Measurements from ENCODE around the gene SOX12. TPM values are rescaled to one million over a fixed set of nuclear protein-coding genes. Genes with fewer than 3 reads are reported as not detected.
A peak's percentile ranks its signal among the peaks of the same experiment; 100 is the strongest.

SOX12 gene
- 11.0 and 11.2 TPM in 2 replicates for total RNA-seq

DNA sequence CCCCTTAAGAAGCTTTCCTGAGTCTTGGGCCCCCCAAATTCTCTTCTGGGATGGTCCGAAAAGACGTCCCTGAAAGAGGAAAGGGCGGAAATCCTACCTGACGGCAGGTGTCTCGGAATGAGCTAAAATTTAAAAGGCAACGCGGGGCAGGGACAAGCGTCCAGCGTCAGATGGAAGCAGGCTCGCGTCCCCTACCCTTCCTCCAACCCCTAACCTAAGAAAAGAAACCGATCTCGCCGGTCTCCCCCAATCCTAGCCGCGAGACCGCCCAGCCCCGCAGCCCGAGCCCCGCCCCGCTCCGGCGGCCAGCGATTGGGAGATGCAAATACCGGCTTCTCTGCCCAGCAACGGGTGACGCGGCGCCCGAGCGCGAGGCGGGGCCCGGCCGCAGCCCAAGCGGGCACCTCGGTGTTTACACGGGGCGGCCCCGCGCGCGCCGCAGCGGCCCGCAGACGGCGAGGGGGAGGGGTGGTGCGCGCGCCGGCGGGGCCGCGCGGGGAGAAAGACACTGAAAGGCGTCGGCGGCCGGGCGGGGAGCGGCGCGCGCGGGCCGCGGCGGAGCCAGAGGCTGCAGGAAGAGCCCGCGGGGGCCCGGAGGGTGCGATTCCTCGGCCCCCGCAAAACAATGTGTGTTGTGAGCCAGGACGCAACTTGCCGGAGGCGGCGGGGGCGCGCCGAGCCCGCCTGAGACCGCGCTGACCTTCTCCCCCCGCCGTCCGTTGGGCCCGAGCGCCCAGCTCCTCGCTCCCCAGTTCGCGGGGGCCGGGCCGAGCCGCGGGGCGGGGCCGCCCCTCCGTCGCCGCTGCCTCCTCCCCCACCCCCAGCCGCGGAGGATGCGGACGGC is at the start of gene SOX12:
Gene SOX12 (plus strand): TSS at position 508 of the 844 bp plus-strand sequence. CDS start 373 bp downstream, outside the sequence.
- DNase-seq: peak; percentile 100
- Mint-ChIP-seq H3K27me3 (peaks cover 6% of the 10 kb centered on the region), H3K9me3 (no peaks in the 10 kb centered on the region), H3K4me1 (peaks cover 20% of the 10 kb centered on the region), H3K27ac (peak within 1 kb of the TSS; percentile 92), H3K36me3 (ENCODE audit: low read depth) (peaks cover 2% of the 10 kb centered on the region), H3K4me3 (peak within 1 kb of the TSS; percentile 91)
- intact Hi-C loops (cut with micrococcal nuclease): loop anchor here (1.0 to 2.0 kb wide), 5 partner anchors 14 to 88 kb away; partner anchors contain the start of genes TRIB3 and ZCCHC3

DNA sequence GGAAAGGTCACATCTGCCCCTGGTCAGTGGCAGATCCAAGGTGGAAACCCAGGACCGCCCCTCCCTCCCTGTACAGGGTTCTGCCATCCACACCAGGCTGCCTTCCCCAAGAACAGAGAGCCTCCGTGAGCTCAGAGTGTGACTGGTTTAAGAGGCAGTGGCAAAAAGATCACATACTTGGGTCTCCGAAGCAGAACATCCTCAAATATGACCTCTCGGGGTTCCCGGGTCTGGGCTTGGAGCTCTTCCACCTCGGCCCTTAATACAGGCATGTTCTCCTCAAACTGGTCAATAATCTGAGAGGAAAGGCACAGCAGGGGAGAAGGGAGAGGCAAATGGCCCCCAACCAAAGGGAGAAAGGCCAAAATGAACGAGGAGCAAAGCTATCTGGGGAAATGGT is 49.6 kb upstream of the SOX12 start:
- no peak overlapping the region for H3K4me3 Mint-ChIP-seq
- no peaks in the 10 kb centered on the region for H3K4me1 Mint-ChIP-seq

DNA sequence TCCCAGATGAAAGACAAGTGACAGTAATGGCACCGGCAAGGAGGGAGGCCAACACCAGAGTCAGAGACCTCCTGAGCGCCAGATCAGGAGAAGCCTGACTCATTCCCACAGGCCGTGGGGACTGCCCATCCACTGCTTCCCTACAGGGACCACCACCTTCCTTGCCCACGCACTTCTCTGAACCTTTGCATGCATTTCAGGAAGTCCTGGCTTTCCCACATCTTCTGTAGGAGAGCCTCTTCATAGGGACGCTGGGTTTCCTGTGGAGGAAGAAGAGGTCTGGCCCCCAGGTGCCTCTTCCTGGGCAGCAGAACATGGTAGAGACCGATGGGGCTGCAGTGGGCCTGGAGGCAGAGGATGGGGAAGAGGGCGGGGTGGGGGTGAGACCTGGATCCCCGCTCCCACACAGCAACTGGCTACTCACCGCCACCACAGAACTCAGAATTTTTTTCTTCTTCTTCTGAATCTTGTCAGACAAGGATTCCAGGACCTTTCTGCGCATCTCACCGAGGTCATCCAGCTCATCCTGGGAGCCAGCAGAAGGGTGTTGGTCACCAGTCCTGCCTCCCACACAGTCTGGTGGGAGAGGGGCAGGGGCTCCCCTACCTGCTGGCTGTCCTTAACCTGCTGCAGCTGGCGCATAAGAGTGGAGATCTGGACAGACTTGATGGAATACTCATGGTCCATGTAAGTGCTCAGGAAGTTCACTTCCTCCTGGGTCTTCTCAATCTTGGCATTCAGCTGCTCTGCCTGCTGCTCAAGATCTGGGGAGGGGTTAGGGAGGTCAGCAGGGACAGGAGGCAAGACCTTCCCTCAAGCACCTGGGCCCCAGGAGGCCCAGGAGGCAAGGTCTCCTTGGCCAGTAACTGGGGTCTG is 48.5 kb upstream of the SOX12 start:
- no peaks in the 10 kb centered on the region for H3K9me3 Mint-ChIP-seq
- H3K36me3 Mint-ChIP-seq (ENCODE audit: low read depth): peaks cover 12% of the 10 kb centered on the region
- no peaks in the 10 kb centered on the region for H3K27me3 Mint-ChIP-seq
- no peaks in the 10 kb centered on the region for H3K4me1 Mint-ChIP-seq
- DNase-seq: no peak
- H3K27ac Mint-ChIP-seq: no peak overlapping the region
- H3K4me3 Mint-ChIP-seq: no peak overlapping the region
- intact Hi-C loops (cut with micrococcal nuclease): no loop called here

More for the DNA sequence above, 49.6 kb upstream of the SOX12 start:
- no peaks in the 10 kb centered on the region for H3K9me3 Mint-ChIP-seq
- peaks cover 12% of the 10 kb centered on the region for H3K36me3 Mint-ChIP-seq (ENCODE audit: low read depth)
- intact Hi-C loops (cut with micrococcal nuclease): no loop called here
- no peaks in the 10 kb centered on the region for H3K27me3 Mint-ChIP-seq
- no peak overlapping the region for H3K27ac Mint-ChIP-seq
- no peak for DNase-seq

DNA sequence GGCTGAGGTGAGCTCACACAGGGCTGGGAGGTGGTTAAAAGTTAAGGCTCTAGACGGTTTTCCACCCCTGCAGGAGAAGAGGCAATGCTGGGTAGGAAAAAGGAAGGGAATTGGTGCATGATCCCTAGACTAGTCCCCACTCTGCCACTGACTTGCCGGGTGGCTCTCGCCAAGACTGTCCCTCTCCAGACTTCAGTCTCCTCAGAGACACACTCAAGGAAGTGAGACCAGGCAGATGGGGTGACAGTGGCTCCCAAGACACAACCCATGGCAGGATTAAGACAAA is 47.9 kb upstream of the SOX12 start:
- H3K4me3 Mint-ChIP-seq: no peak overlapping the region

DNA sequence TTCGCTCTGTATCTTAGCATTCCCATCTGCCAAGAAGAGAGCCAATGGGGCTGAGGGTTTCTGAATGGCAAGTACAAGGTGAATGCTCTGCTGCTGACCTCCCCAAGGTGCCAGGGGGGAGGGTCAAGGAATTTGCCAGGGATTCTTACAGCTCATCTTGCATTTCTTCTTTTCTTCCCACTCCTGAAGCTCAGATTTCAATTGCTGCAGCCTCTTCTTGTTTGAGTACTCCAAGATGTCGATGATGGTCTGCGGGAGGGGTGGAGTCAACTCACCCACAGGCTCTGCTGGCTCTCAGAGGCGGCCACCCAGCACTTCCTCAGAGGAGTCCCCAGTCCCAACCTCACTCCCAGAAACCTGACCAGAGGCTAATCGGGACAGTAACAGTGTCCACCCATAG is 47.2 kb upstream of the SOX12 start:
- DNase-seq: no peak
- Mint-ChIP-seq H3K36me3 (ENCODE audit: low read depth) (peaks cover 12% of the 10 kb centered on the region), H3K27me3 (no peaks in the 10 kb centered on the region), H3K27ac (no peak overlapping the region), H3K4me3 (no peak overlapping the region), H3K9me3 (no peaks in the 10 kb centered on the region), H3K4me1 (no peaks in the 10 kb centered on the region)
- intact Hi-C loops (cut with micrococcal nuclease): no loop called here

More for the DNA sequence above, 47.9 kb upstream of the SOX12 start:
- intact Hi-C loops (cut with micrococcal nuclease): no loop called here
- Mint-ChIP-seq H3K36me3 (ENCODE audit: low read depth) (peaks cover 12% of the 10 kb centered on the region), H3K27me3 (no peaks in the 10 kb centered on the region), H3K27ac (no peak overlapping the region), H3K9me3 (no peaks in the 10 kb centered on the region), H3K4me1 (no peaks in the 10 kb centered on the region)
- no peak for DNase-seq

DNA sequence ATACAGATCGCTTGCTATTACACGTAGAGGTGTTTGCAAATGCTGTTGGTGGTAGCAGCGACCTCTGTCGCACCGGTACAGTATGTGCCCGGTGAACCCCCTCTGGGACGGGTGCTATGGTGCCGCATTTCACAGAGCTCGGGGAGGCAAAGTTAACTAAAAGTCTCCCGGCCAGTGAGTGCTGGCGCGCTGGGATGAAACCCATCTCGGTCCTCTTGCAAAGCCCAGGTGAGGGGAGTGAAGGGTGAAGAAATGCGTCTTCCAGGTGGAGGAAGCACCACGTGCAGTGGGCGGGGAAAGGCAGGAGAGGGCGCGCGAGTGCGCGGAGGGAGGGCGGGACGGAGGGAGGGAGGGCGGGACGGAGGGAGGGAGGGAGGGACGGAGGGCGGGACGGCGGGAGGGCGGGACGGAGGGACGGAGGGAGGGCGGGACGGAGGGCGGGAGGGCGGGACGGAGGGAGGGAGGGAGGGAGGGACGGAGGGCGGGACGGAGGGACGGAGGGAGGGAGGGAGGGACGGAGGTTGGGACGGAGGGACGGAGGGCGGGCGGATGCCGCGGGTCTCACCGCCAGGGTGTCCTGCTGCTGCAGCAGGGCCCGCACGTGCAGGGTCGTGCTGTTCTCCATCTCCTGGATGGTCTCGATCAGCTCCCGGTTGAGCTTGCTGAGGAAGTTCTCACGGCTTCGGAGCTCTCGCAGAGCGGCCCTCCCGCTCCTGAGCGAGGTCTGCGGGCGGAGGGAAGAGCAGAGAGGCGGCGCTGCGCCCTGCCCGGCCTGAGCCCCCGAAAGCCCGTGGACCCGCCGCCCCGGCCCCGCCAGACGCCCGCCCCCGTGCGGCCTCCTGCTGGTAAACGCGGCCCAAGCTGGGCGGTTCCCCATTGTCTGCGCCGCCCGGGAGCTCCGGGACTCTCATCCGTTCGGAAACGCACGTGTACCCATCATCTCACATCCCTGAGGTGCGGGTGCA is 46.5 kb upstream of the SOX12 start:
- Mint-ChIP-seq H3K4me3 (no peak overlapping the region), H3K27ac (no peak overlapping the region), H3K4me1 (no peaks in the 10 kb centered on the region), H3K27me3 (no peaks in the 10 kb centered on the region), H3K36me3 (ENCODE audit: low read depth) (peaks cover 14% of the 10 kb centered on the region), H3K9me3 (no peaks in the 10 kb centered on the region)
- intact Hi-C loops (cut with micrococcal nuclease): no loop called here
- DNase-seq: no peak

DNA sequence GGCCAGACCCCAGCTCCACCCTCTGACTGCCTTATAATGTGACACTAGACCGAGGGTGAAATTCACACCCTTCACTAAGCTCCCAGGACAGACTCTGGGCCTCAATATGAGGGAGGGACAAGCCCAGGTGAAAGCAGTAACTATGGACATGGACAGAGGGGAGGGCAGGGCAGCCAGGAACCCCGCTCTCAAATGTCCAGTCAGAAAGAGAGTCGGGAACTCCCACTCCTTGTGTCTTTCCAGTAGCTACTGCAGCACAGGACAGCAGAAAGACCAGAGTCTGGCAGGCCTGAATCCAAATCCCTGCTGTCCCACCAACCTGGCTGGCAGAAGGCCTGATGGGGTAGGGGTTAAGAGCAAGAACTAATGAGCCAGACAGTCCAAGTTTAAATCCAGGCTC is 41.2 kb upstream of the SOX12 start:
- intact Hi-C loops (cut with micrococcal nuclease): no loop called here
- DNase-seq: no peak

DNA sequence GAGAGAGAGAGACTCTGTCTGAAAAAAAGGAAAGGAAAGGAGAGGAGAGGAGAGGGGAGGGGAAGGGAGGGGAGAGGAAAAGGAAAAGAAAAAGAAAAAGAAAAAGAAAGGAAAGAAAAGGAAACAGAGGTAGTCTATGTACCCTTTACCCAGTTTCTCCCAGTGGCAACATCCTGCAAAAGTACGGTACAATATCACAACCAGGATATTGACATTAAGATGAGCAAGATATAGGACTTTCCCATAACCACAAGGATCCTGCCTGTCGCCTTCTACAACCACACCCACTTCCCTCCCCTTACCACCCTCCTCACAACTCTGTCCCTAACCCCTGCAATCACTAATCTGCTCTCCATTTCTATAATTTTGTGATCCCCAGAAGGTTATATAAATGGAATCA is 38.8 kb upstream of the SOX12 start:
- Mint-ChIP-seq H3K36me3 (ENCODE audit: low read depth) (peaks cover 7% of the 10 kb centered on the region), H3K4me3 (no peak overlapping the region)
- intact Hi-C loops (cut with micrococcal nuclease): no loop called here

More for the DNA sequence above, 41.2 kb upstream of the SOX12 start:
- Mint-ChIP-seq H3K27ac (no peak overlapping the region), H3K36me3 (ENCODE audit: low read depth) (peaks cover 7% of the 10 kb centered on the region), H3K27me3 (no peaks in the 10 kb centered on the region), H3K4me3 (no peak overlapping the region), H3K4me1 (peaks cover 17% of the 10 kb centered on the region), H3K9me3 (no peaks in the 10 kb centered on the region)

DNA sequence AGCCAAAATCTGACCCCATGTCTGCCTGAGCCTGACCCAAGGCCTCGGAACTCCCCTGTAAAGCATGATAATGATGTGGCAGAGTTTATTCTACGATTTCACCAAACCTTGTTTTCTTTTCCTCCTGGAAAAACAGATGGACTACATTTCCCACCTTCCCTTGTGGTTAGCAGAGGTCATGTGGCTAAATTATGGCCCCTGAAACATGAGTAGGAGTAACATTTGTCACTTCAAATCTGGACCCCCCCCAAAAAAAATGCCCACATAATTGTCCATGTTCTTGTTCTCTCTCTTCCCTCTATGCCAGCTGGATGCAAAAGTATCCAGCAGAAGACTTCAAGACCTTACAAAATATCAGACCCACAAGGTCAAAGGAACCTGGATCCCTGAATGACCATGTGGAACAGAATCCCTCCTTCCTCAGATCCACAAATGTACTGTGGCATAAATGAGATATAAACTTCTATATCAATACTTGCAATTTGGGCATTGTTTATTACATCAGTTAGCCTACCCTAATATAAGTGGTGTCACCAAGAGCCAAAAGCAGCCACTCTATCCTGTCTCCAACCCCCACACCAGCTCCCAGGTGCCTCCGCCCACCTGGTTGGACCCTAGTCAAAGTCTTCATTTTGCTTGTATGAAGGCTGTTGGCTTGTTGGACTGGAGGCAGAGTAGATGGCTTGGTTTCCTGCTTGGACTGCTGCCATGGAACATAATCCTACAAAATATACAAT is 36.2 kb upstream of the SOX12 start:
- Mint-ChIP-seq H3K36me3 (ENCODE audit: low read depth) (peaks cover 4% of the 10 kb centered on the region), H3K4me1 (peaks cover 25% of the 10 kb centered on the region), H3K4me3 (no peak overlapping the region), H3K9me3 (no peaks in the 10 kb centered on the region), H3K27me3 (no peaks in the 10 kb centered on the region), H3K27ac (no peak overlapping the region)
- intact Hi-C loops (cut with micrococcal nuclease): no loop called here
- DNase-seq: no peak

More for the DNA sequence above, 38.8 kb upstream of the SOX12 start:
- Mint-ChIP-seq H3K9me3 (no peaks in the 10 kb centered on the region), H3K27ac (no peak overlapping the region), H3K4me1 (peaks cover 25% of the 10 kb centered on the region), H3K27me3 (no peaks in the 10 kb centered on the region)
- no peak for DNase-seq

DNA sequence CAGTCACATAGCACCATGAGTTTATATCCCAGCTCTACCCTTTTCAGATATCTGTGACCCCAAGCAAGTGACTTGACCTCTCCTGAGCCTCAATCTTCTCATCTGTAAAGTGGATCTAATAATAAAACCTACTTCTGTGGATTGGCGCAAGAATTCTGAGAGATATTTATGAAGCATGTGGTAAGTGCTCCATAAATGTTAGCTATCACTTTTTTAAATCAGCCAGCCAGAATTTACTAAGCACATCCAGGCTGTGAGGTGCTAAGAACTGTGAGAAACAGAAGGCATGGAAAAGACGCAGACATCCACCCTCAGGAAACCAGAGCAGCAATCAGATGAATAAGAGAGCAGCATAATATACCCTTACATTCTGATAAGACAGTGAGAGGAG is 35.7 kb upstream of the SOX12 start:
- Mint-ChIP-seq H3K27ac (no peak overlapping the region), H3K4me3 (no peak overlapping the region), H3K9me3 (no peaks in the 10 kb centered on the region), H3K4me1 (peaks cover 25% of the 10 kb centered on the region), H3K27me3 (no peaks in the 10 kb centered on the region), H3K36me3 (ENCODE audit: low read depth) (peaks cover 4% of the 10 kb centered on the region)
- intact Hi-C loops (cut with micrococcal nuclease): loop anchor here (1.0 kb wide), 2 partner anchors 22 to 35 kb away; no protein-coding TSS in a partner anchor
- no peak for DNase-seq

DNA sequence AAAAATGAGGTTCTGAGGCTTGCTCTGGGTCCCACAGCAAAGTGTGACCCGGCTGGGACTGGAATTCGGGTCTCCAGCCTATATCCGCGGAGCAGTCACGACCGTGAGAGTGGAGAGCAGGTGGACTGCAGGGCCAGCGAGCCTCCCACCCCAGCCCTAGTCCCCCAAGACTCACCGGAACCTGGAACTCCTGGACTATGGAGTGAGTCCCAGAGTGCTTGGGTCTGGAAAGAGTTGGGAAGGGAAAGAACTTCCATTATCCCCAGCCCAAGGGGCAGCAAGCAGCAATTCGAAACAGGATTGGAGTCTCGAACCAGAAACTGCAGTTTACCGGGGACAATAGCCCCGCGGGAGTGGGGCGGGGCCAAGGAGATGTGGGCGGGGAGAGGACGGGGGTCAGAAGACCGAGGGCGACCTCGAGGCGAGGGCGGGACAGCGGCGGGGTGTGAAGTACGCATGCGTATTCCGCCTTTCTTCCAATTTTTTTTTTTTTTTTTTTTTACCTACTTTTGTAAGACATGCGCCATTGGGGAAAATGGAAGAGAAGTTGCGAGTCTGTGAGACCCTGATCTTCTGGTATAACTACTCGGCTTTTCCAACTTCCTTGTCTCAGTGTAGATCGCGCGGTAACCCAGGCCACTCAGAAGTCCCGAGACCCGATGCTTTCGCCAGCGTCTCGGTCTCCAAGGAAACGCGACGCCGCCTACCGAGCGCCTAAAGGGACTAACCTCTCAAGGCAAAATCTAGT is 35.1 kb upstream of the SOX12 start, which contains the start of gene C20orf96:
Gene C20orf96 (minus strand): TSS at position 667 of the 748 bp plus-strand sequence. CDS start 140 bp downstream, at position 527.
- H3K27me3 Mint-ChIP-seq: no peaks in the 10 kb centered on the region

DNA sequence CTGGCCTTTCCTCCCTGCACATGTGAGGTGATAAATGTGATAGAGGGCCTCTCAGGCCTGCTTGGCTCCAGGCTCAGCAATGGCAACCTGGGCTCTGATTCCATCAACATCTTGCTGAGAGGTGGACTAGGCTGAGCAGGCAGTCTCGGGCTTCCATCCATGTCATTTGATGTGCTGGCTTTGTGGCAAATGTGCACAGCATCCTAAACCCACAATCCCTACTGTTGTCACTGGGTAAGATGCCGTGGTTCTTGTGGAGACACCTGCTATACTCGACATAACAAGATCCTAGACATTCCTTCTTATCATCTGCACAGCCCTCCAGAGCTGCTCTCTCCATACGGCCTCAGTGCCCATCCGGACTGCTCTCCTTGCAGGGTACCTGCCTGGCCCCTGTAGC is 30.8 kb upstream of the SOX12 start:
- Mint-ChIP-seq H3K4me1 (peaks cover 29% of the 10 kb centered on the region), H3K4me3 (no peak overlapping the region), H3K27ac (no peak overlapping the region), H3K9me3 (no peaks in the 10 kb centered on the region), H3K27me3 (peaks cover 1% of the 10 kb centered on the region), H3K36me3 (ENCODE audit: low read depth) (peaks cover 21% of the 10 kb centered on the region)
- no peak for DNase-seq
- intact Hi-C loops (cut with micrococcal nuclease): no loop called here

More for the DNA sequence above, 35.1 kb upstream of the SOX12 start, which contains the start of gene C20orf96:
- Mint-ChIP-seq H3K9me3 (no peaks in the 10 kb centered on the region), H3K4me3 (no peak within 1 kb of the TSS), H3K27ac (no peak within 1 kb of the TSS), H3K36me3 (ENCODE audit: low read depth) (peaks cover 4% of the 10 kb centered on the region), H3K4me1 (peaks cover 25% of the 10 kb centered on the region)
- peak; percentile 97 for DNase-seq
- intact Hi-C loops (cut with micrococcal nuclease): loop anchor here (1.0 kb wide), 2 partner anchors 23 to 34 kb away; no protein-coding TSS in a partner anchor
